Gastroesophageal sphincter (tissue), 4 donors: ENCODE measurements around the gene ANKRD23. TPM values are rescaled to one million over a fixed set of nuclear protein-coding genes. Genes with fewer than 3 reads are reported as not detected.

Experiments used
- ATAC-seq: fragments of 150-250 bp; one replicate; pipeline ENCODE4 v1.9.1; 2016; ENCODE audit warnings: mild to moderate bottlenecking, moderate library complexity
- H3K27ac ChIP-seq, 4 donors: fragments of 200-600 bp; sonication (generic) in 3 of 4; 1 replicate in 3 of 4; 2 replicates in 1 of 4; pipeline ENCODE4 v1.5.1; 2016 to 2019
- H3K27me3 ChIP-seq: fragments of 200-600 bp; sonication (generic); one replicate; pipeline ENCODE4 v1.5.1; 2019
- H3K36me3 ChIP-seq, 2 donors: fragments of 200-600 bp; sonication (generic); one replicate each; pipeline ENCODE4 v1.5.1; 2019; ENCODE audit warnings: control low read depth in 1 of 2
- H3K4me1 ChIP-seq, 3 donors: fragments of 200-600 bp; sonication (generic); 1 replicate in 2 of 3; 2 replicates in 1 of 3; pipeline ENCODE4 v1.5.1; 2016 to 2019; ENCODE audit warnings: control low read depth in 2 of 3
- H3K4me3 ChIP-seq, 2 donors: fragments of 200-600 bp; sonication (generic); one replicate each; pipeline ENCODE4 v1.5.1; 2019; ENCODE audit warnings: mild to moderate bottlenecking in 1 of 2, moderate library complexity in 1 of 2
- H3K9me3 ChIP-seq, 3 donors: fragments of 200-600 bp; sonication (generic); one replicate each; pipeline ENCODE4 v1.5.1; 2017 to 2019; ENCODE audit warnings: control low read depth in 2 of 3
- CTCF ChIP-seq, 4 experiments: fragments of 200-600 bp in 2 of 4; fragments of 450-650 bp in 2 of 4; sonication (generic) in 1 of 4; IDR thresholded peaks; one replicate each; pipeline ENCODE4 v1.5.1; 2017 to 2019; ENCODE audit warnings: antibody characterized with exemption in 4 of 4, mild to moderate bottlenecking in 2 of 4, moderate library complexity in 2 of 4
- EP300 ChIP-seq: sonication (generic); formaldehyde crosslinking; IDR thresholded peaks from one replicate; pipeline ENCODE4 v1.6.1; 2017; ENCODE audit warnings: antibody characterized with exemption, mild to moderate bottlenecking
- POLR2A ChIP-seq, 2 donors: fragments of 450-650 bp; IDR thresholded peaks; one replicate each; pipeline ENCODE4 v1.6.1; 2017; ENCODE audit warnings: antibody characterized with exemption in 2 of 2, mild to moderate bottlenecking in 2 of 2, moderate library complexity in 1 of 2
- POLR2AphosphoS5 ChIP-seq: sonication (generic); formaldehyde crosslinking; IDR thresholded peaks from one replicate; pipeline ENCODE4 v1.6.1; 2017; ENCODE audit warnings: antibody characterized with exemption
- WGBS, 2 donors: methylation state at CpG; one replicate each; pipeline ENCODE4 v1.1.5; 2018; ENCODE audit warnings: low coverage in 1 of 2; 5-methylcytosine and 5-hydroxymethylcytosine counted together
- total RNA-seq, 4 donors: library from RNA; depleted of rRNA; stranded (reverse); fragments of >200 nt; gene quantifications; one replicate each; pipeline ENCODE4 v1.1.0, GENCODE V29; 2016

ANKRD23 gene
- total RNA-seq, 4 donors from 2014 or later, result 1.2 to 4.9 (median 3.1) TPM

GRCh38 chr2:96883306-96883705, 39.5 kb upstream of the ANKRD23 start:
- WGBS, 2 donors, result no CpG with 5 or more reads among the region's 9 CpGs

GRCh38 chr2:96882906-96883305, 39.1 kb upstream of the ANKRD23 start:
- Histone ChIP-seq H3K27me3 (no peaks in the 10 kb centered on the region), H3K4me1 (peaks cover 0 to 32% (median 14%) of the 10 kb centered on the region in 3 donors), H3K9me3 (no peaks in the 10 kb centered on the region), H3K27ac (no peak overlapping the region), H3K36me3 (no peaks in the 10 kb centered on the region), H3K4me3 (no peak overlapping the region)
- no CpG with 5 or more reads among the region's 8 CpGs for WGBS, 2 donors
- no peak for TF ChIP-seq POLR2A (IDR thresholded peaks at IDR 0.05)
- TF ChIP-seq POLR2AphosphoS5, result no peak
- no peak for TF ChIP-seq EP300
- TF ChIP-seq CTCF (IDR thresholded peaks at IDR 0.05), result no peak
- no peak for ATAC-seq

More at GRCh38 chr2:96883306-96883705, 39.5 kb upstream of the ANKRD23 start:
- Histone ChIP-seq H3K27ac (no peak overlapping the region), H3K36me3 (no peaks in the 10 kb centered on the region), H3K9me3 (no peaks in the 10 kb centered on the region), H3K27me3 (no peaks in the 10 kb centered on the region), H3K4me3 (no peak overlapping the region), H3K4me1 (peaks cover 2 to 36% (median 18%) of the 10 kb centered on the region in 3 donors)
- no peak for TF ChIP-seq POLR2A (IDR thresholded peaks at IDR 0.05)
- TF ChIP-seq POLR2AphosphoS5, result no peak
- no peak for TF ChIP-seq CTCF (IDR thresholded peaks at IDR 0.05)
- TF ChIP-seq EP300, result no peak
- ATAC-seq, result no peak

- Histone ChIP-seq H3K4me3 (no peak overlapping the region), H3K36me3 (no peaks in the 10 kb centered on the region), H3K27ac (no peak overlapping the region), H3K27me3 (no peaks in the 10 kb centered on the region), H3K9me3 (no peaks in the 10 kb centered on the region), H3K4me1 (peaks cover 0 to 26% (median 8%) of the 10 kb centered on the region in 3 donors)
- no peak for ATAC-seq
- TF ChIP-seq POLR2A (IDR thresholded peaks at IDR 0.05), result no peak
- TF ChIP-seq POLR2AphosphoS5, result no peak
- no peak for TF ChIP-seq EP300
- no peak for TF ChIP-seq CTCF (IDR thresholded peaks at IDR 0.05)
- no CpG with 5 or more reads among the region's 12 CpGs for WGBS, 2 donors
These were observed 38.4 kb upstream of the ANKRD23 start for GRCh38 chr2:96882230-96882629.

- Histone ChIP-seq H3K9me3 (no peaks in the 10 kb centered on the region), H3K27ac (no peak overlapping the region), H3K4me3 (no peak overlapping the region), H3K27me3 (no peaks in the 10 kb centered on the region), H3K4me1 (peaks cover 0 to 19% (median 4%) of the 10 kb centered on the region in 3 donors), H3K36me3 (no peaks in the 10 kb centered on the region)
- no peak for ATAC-seq
- TF ChIP-seq CTCF (IDR thresholded peaks at IDR 0.05), result no peak
- no peak for TF ChIP-seq POLR2AphosphoS5
- no peak for TF ChIP-seq EP300
- TF ChIP-seq POLR2A (IDR thresholded peaks at IDR 0.05), result no peak
- 58 to 70% methylated on average over 4 to 7 of the region's 10 CpGs for WGBS, 2 donors
These were observed 37.8 kb upstream of the ANKRD23 start for GRCh38 chr2:96881349-96882195.

- 80 to 86% methylated on average over 1 of the region's 6 CpGs for WGBS, 2 donors
- ATAC-seq, result no peak
- no peaks in the 10 kb centered on the region for H3K27me3 ChIP-seq
- H3K9me3 ChIP-seq, result no peaks in the 10 kb centered on the region
- no peak overlapping the region for H3K4me3 ChIP-seq
- H3K4me1 ChIP-seq, result peaks cover 0 to 12% (median 0%) of the 10 kb centered on the region in 3 donors
- H3K27ac ChIP-seq, result no peak overlapping the region
- no peaks in the 10 kb centered on the region for H3K36me3 ChIP-seq
- TF ChIP-seq POLR2AphosphoS5 (no peak), POLR2A (IDR thresholded peaks at IDR 0.05) (no peak), EP300 (no peak), CTCF (IDR thresholded peaks at IDR 0.05) (no peak)
These were observed 37.1 kb upstream of the ANKRD23 start for GRCh38 chr2:96880891-96881273.
